ENCODE data around the gene MCTP2. TPM values are rescaled to one million over a fixed set of nuclear protein-coding genes. Genes with fewer than 3 reads are reported as not detected.

Gene MCTP2
- total and polyA plus RNA-seq, 2 of the 13 experiments (the other 11 are each of a cell fraction or from before 2014, with no cell fraction given): 5.1 to 8.6 TPM

GRCh38 chr15:94404733-94405283, 173.4 kb downstream of the MCTP2 start:
- DNase-seq (ENCODE audit: low spot score) (no peak), ATAC-seq (no peak), FAIRE-seq (no peak)
- Histone ChIP-seq H3K4me1 (ENCODE audit: insufficient read depth, low read length) (no peaks in the 10 kb centered on the region), H2AFZ (ENCODE audit: low read length) (no peak overlapping the region), H4K20me1 (ENCODE audit: insufficient read depth, low read length) (no peaks in the 10 kb centered on the region), H3K9ac (ENCODE audit: insufficient read depth, low read depth, low read length) (no peak overlapping the region), H3K27me3 (ENCODE audit: control insufficient read depth in 1 of 2, insufficient read depth in 2 of 2, low read length in 2 of 2) (no peaks in the 10 kb centered on the region), H3K27ac (ENCODE audit: extremely low read length, insufficient read depth, low read length) (no peak overlapping the region), H3K9me3 (ENCODE audit: low read length) (no peaks in the 10 kb centered on the region), H3K4me3 (replicated peaks in 1 of 3; ENCODE audit: insufficient read depth in 1 of 3, low read depth in 2 of 3, low read length in 3 of 3) (no peak overlapping the region), H3K79me2 (ENCODE audit: insufficient read depth, low read length) (no peaks in the 10 kb centered on the region), H3K4me2 (ENCODE audit: low read depth, low read length) (no peak overlapping the region), H3K36me3 (replicated peaks in 1 of 2; ENCODE audit: control insufficient read depth in 1 of 2, insufficient read depth in 2 of 2, low read length in 2 of 2) (no peaks in the 10 kb centered on the region; a peak in 1 of 5 replicates)
- TF ChIP-seq ZNF704 (CRISPR knock-in tag; IDR thresholded peaks at IDR 0.05; ENCODE audit: borderline replicate concordance) (no peak), ZBTB14 (CRISPR knock-in tag; IDR thresholded peaks at IDR 0.05) (no peak), ZNF7 (CRISPR knock-in tag; IDR thresholded peaks at IDR 0.05) (no peak), NRL (CRISPR knock-in tag; IDR thresholded peaks at IDR 0.05; ENCODE audit: borderline replicate concordance) (no peak), ZMYM3 (CRISPR knock-in tag; IDR thresholded peaks at IDR 0.05) (no peak), GLMP (CRISPR knock-in tag; IDR thresholded peaks at IDR 0.05; ENCODE audit: borderline replicate concordance) (no peak), MAX (IDR thresholded peaks at IDR 0.05) (no peak), GLI4 (CRISPR knock-in tag; IDR thresholded peaks at IDR 0.05; ENCODE audit: borderline replicate concordance) (no peak), FOXA3 (CRISPR knock-in tag; IDR thresholded peaks at IDR 0.05) (no peak), RNF2 (conservative IDR thresholded peaks at IDR 0.05; ENCODE audit: low read depth) (no peak), RELA (CRISPR knock-in tag; IDR thresholded peaks at IDR 0.05) (no peak), ISX (CRISPR knock-in tag; conservative IDR thresholded peaks at IDR 0.05) (no peak), DNMT3B (CRISPR knock-in tag; conservative IDR thresholded peaks at IDR 0.05) (no peak), SAFB2 (CRISPR knock-in tag; IDR thresholded peaks at IDR 0.05; ENCODE audit: borderline replicate concordance, low read depth) (no peak), HOXA9 (CRISPR knock-in tag; IDR thresholded peaks at IDR 0.05; ENCODE audit: borderline replicate concordance) (no peak), YEATS2 (CRISPR knock-in tag; IDR thresholded peaks at IDR 0.05; ENCODE audit: borderline replicate concordance) (no peak)
- intact Hi-C loops (cut with micrococcal nuclease; ENCODE audit: unreplicated experiment) (no loop called here), in situ Hi-C loops (cut with HindIII; ENCODE audit: extremely low pct_ligation_motif_present, low pct_unique_long_range_greater_than_20kb) (no loop called here)
- WGBS (ENCODE audit: low lambda C conversion rate): 52% methylated on average over 8 of the region's 9 CpGs
- no TSS peak for BruUV-seq (replicated peaks)
- ChIA-PET POLR2A (no interaction called here), CTCF (ENCODE audit: low intra/inter-chr PET ratio, low total read pairs) (no interaction called here)

Data from HepG2 (cell line).